ENCODE measurements around the gene FBLN2. TPM values are rescaled to one million over a fixed set of nuclear protein-coding genes. Genes with fewer than 3 reads are reported as not detected.

FBLN2 gene
- total RNA-seq, 2 donors from 2014 or later = 10.5 to 24.1 TPM

- no peaks in the 10 kb centered on the region for H3K4me1 ChIP-seq
- intact Hi-C loops (cut with DNase I) = no loop called here
- H3K4me3 ChIP-seq = no peak overlapping the region
- no peaks in the 10 kb centered on the region for H3K9me3 ChIP-seq
- H3K27ac ChIP-seq = no peak overlapping the region
- H3K36me3 ChIP-seq = no peaks in the 10 kb centered on the region
- H3K9ac ChIP-seq (ENCODE audit: low read depth in 2 of 2, low read length in 2 of 2) = no peak overlapping the region
- TF ChIP-seq CTCF (IDR thresholded peaks at IDR 0.05) = no peak
- DNase-seq = no peak
- H3K27me3 ChIP-seq = no peaks in the 10 kb centered on the region
These were observed 39.1 kb upstream of the FBLN2 start for GRCh38 chr3:13509816-13510192.

DNA sequence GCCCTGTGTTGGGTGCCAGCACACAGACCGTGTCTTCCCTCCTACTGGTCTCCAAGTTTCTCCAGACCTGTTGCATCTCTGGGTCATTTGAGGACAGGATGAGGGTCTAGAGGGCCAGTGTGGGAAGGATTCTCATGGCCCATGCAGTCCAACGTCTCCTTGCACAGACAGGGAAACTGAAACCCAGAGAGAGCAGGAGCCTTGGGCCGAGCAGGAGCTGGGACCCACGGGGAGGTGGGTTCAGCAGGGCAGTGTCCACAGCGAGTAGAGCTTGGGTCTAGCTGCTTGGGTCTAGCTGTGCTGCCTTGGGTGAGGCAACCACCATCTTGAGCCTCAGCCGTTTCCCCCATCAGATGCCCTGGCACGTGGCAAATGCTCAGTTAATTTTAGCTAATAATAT lies 36.5 kb upstream of the FBLN2 start:
- H3K4me3 ChIP-seq = no peak overlapping the region
- TF ChIP-seq CTCF (IDR thresholded peaks at IDR 0.05) = no peak
- H3K36me3 ChIP-seq = no peaks in the 10 kb centered on the region
- no peak for DNase-seq
- H3K9me3 ChIP-seq = no peaks in the 10 kb centered on the region
- no peak overlapping the region for H3K9ac ChIP-seq (ENCODE audit: low read depth in 2 of 2, low read length in 2 of 2)
- no peaks in the 10 kb centered on the region for H3K27me3 ChIP-seq
- no peaks in the 10 kb centered on the region for H3K4me1 ChIP-seq
- no peak overlapping the region for H3K27ac ChIP-seq
- intact Hi-C loops (cut with DNase I) = no loop called here

- H3K9me3 ChIP-seq = no peaks in the 10 kb centered on the region
- no peak for DNase-seq
- H3K4me3 ChIP-seq = no peak overlapping the region
- H3K27me3 ChIP-seq = no peaks in the 10 kb centered on the region
- TF ChIP-seq CTCF (IDR thresholded peaks at IDR 0.05) = no peak
- H3K4me1 ChIP-seq = no peaks in the 10 kb centered on the region
- no peaks in the 10 kb centered on the region for H3K36me3 ChIP-seq
- H3K27ac ChIP-seq = no peak overlapping the region
- intact Hi-C loops (cut with DNase I) = no loop called here
- H3K9ac ChIP-seq (ENCODE audit: low read depth in 2 of 2, low read length in 2 of 2) = no peak overlapping the region
These were observed 35.6 kb upstream of the FBLN2 start for GRCh38 chr3:13513051-13513912.

- Histone ChIP-seq H3K9ac (ENCODE audit: low read depth in 2 of 2, low read length in 2 of 2) (no peak overlapping the region), H3K4me1 (no peaks in the 10 kb centered on the region), H3K9me3 (no peaks in the 10 kb centered on the region), H3K4me3 (no peak overlapping the region), H3K36me3 (no peaks in the 10 kb centered on the region), H3K27ac (no peak overlapping the region), H3K27me3 (no peaks in the 10 kb centered on the region)
- no peak for DNase-seq
- intact Hi-C loops (cut with DNase I) = no loop called here
- no peak for TF ChIP-seq CTCF (IDR thresholded peaks at IDR 0.05)
These were observed 34.9 kb upstream of the FBLN2 start for GRCh38 chr3:13513913-13514517.

DNA sequence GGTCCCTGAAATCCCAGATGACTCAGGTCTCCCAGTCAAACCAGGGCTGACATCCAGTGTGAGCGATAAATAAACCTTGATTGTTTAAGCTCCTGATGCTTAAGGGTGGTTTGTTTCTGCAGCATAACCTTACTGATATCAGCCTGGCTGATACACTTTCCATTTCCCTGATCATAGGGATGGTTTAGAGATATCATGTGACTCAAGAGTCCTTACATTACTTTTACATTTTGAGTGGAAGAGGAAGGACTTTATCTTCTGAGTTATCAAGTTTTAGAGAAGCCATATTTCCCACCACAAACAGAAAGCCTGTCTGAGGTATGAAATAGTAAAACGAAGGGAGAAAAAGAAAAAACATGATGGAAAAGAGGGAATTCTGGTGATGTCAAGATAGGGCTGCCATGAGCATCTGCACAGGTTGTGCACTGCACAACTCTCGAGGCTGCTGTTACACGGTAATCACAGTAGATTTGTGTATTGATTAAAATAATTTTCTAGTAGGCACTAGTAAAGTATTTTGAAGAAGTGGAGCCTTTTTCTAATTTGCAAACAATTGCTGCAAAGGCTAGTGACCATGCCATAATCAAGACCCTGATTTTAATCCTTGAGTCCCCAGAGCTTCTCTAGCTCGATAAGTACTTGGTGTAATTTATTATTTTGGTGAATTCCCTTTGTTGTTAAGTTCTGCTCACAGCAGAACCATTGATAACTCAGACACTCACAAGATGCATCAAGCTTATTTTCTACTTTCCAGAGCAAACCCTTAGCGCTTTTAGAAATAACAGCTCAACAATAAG lies 34.1 kb upstream of the FBLN2 start:
- no peak for TF ChIP-seq CTCF (IDR thresholded peaks at IDR 0.05)
- H3K9me3 ChIP-seq = no peaks in the 10 kb centered on the region
- no peak overlapping the region for H3K4me3 ChIP-seq
- no peak for DNase-seq
- no peaks in the 10 kb centered on the region for H3K4me1 ChIP-seq
- H3K27me3 ChIP-seq = no peaks in the 10 kb centered on the region
- H3K27ac ChIP-seq = no peak overlapping the region
- no peaks in the 10 kb centered on the region for H3K36me3 ChIP-seq
- intact Hi-C loops (cut with DNase I) = no loop called here
- no peak overlapping the region for H3K9ac ChIP-seq (ENCODE audit: low read depth in 2 of 2, low read length in 2 of 2)
